HG02623 (cell line): ENCODE measurements around the gene KPNA2.
"Not testable (repeated sequence)": the region's sequence is repeated elsewhere in the genome, so short reads cannot be mapped to it uniquely, and the experiment has no call there.

Experiments used
- ATAC-seq: cut with Tn5 transposase; IDR thresholded peaks from one replicate; pipeline ENCODE4 v1.9.1; 2021; ENCODE audit warnings: moderate library complexity; ENCODE audit not compliant: unreplicated experiment

KPNA2 gene

GRCh38 chr17:68054296-68054900 lies 18.9 kb downstream of the KPNA2 start:
- no peak for ATAC-seq

- ATAC-seq, result no peak
Measured at GRCh38 chr17:68057531-68057952, 22.0 kb downstream of the KPNA2 start.

DNA sequence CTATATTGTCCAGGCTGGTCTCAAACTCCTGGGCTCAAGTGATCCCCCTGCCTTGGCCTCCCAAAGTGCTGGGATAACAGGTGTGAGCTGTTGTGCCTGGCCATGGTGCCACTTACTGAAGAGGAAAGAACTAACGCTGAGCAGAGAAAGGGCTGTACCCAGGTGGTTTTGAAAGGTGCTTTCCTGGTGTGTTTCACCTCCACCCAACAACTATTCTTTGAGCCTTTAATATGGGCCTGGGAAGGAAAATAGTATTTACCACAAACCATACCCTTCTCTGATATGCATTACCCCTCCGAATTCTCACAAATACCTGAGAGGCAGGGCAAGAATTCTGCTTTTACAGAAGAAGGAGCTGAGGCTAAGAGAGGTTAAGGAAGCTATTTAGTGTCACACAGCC lies 24.8 kb downstream of the KPNA2 start:
- no peak for ATAC-seq

GRCh38 chr17:68061512-68062313 lies 26.2 kb downstream of the KPNA2 start:
- ATAC-seq, result no peak

DNA sequence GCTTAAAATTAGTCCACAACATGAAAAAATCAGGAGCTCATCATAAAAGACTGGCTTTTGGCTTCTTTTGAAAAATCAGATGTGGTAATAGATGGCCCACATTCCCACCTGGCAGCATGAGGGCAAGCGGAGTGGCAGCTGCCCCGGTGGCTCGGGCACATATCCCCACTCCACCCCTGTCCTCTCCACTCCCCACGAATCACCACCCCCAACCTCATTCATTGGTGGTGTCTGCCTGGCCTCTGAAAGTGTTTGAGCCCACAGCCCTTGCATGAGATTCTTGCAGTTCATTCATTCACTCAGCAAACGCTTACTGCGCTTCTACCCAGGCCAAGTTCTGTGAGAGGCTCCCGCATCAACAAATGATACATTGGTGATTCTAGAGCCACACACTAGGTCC lies 29.8 kb downstream of the KPNA2 start:
- ATAC-seq, result not testable (repeated sequence)

DNA sequence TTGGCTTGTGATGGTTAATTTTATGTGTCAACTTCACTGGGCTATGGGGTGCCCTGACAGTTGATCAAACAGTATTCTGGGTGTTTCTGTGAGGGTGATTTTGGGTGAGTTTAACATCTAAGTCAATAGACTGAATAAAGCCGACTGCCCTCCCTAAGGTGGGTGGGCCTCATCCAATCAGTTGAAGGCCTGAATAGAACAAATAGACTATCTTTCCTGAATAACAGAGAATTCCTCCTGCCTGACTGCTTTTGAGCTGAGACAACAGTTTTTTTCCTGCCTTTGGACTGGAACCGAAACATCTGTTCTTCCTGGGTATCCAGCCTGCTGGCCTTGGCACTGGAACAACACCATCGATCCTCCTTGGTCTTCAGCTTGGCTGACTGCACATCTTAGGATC lies 33.0 kb downstream of the KPNA2 start:
- ATAC-seq, result not testable (repeated sequence)

DNA sequence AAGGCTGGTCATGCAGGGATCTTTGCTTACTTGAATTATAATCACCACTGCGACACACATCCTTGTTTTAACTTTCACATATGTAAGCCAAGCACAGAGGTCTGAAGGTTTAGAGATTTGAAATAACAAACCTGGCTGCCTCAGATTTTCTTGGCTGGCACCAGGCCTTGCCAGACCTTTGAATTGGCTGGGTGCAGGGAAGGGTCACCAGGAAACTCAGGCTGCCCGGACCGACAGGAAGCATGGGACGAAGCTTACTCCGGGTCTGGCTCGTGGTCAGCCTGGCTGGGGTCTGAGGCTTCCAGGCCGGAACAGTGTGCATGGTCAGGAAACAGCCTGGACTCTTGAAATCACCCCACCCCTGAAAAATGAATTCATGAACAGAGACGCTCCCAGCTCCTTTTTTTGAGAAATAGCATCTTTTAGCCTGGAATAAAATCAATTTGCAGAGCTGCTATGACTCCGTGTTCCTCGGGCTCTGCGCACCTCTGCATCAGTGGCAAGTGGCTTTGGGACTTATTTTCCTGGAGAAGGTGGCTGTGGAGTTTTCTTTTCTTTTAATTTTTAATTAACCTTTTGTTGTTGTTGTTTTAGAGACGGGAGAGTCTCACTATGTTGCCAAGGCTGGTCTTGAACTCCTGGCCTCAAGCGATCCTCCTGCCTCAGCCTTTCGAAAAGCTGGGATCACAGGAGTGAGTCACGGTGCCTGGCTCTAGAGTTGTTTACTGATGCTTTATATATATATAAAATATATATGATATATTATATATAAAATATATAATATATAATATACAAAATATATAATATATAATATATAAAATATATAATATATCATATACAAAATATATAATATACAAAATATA lies 35.3 kb downstream of the KPNA2 start:
- ATAC-seq, result not testable (repeated sequence)

DNA sequence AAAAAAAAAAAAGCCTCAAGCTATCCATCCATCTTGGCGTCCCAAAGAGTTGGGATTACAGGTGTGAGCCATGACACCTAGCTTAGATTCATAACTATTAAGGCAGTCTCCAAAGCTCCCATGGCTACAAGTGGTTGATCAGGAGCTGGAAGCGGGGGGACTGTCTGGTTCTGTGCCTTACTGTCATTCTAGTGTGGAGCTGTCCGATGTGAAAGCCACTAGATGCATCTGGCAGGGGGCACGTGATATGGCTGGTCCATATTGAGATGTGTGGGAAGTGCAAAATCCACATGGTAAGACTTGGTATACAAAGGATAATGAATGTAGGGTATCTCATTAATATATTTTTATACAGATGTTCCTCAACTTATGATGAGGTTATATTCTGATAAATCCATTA lies 38.7 kb downstream of the KPNA2 start:
- ATAC-seq, result no peak

DNA sequence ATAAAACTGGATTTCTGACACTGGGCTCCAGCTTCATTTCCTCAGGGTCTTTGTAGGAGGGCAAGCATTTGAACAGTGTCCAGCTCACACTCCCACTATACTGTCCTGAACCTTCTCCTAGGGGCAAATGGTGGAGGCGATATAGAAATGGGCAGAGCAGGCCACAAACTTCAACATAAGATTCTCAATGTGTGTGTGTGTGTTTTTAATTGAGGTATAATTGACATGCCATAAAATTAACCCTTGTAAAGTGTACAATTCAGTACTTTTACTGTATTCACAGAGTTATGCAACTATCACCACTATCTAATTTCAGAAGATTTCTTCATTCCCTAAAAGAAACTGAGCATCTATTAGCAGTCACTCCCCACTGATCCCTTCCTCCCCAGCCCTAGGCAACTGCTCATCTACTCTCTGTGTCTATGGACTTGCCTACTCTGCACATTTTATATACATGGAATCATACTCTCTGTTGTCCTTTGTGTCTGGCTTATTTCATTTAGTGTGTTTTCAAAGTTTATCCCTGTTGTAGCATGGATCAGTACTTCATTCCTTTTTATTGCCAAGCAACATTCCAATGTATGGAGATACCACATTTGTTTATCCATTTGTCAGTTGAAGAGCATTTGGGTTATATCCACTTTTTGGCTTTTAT lies 40.5 kb downstream of the KPNA2 start:
- ATAC-seq, result not testable (repeated sequence)

GRCh38 chr17:68077498-68077897 lies 42.0 kb downstream of the KPNA2 start:
- not testable (repeated sequence) for ATAC-seq

DNA sequence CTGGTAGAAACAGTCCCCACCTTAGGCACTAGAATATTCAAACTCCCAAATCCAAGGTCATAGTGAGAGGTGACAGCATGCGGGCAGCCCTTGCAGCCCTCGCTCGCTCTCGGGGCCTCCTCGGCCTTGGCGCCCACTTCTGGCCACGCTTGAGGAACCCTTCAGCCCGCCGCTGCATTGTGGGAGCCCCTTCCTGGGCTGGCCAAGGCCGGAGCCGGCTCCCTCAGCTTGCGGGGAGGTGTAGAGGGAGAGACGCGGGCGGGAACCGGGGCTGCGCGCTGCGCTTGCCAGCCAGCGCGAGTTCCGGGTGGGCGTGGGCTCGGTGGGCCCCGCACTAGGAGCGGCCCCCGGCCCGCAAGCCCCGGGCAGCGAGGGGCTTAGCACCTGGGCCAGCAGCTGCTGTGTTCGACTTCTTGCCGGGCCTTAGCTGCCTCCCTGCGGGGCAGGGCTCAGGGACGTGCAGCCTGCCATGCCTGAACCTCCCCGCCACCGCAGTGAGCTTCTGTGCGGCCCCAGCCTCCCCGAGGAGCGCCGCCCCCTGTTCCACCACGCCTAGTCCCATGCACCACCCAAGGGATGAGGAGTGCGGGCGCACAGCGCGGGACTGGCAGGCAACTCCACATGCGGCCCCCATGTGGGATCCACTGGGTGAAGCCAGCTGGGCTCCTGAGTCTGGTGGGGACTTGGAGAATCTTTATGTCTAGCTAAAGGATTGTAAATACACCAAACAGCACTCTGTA lies 45.0 kb downstream of the KPNA2 start:
- ATAC-seq, result no peak

- not testable (repeated sequence) for ATAC-seq
Measured at GRCh38 chr17:68081305-68082265, 46.0 kb downstream of the KPNA2 start.

DNA sequence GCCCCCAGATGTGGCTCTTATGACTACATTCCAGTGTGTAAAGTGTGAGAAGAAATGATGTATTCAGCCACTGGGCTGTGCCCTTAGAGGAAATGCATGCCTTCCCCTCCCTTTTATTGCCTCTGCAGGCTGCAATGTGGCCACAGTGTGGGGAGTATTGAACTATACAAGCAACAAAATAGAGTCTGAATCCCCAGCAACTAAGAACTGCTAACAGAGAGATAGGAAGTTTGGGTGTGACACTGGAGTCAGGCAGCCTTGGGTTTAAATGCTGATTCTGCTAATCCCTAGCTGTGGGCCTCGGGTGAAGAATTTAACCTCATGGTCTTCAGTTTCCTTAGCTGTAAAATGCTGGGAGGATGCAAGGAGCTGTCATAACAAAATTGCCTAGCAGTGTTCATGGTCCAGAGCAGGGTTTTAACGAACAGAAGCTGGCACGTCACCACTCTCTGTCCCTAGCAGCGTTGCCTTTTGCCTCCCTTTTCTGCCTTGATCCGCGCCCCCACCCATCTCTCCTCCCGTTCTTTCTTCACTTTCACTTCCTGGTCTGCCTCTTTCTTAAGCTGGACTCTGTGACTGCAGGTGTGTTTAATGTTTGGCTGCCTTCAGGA lies 50.3 kb downstream of the KPNA2 start:
- ATAC-seq, result no peak

GRCh38 chr17:68086666-68087065 lies 51.1 kb downstream of the KPNA2 start:
- ATAC-seq, result not testable (repeated sequence)

DNA sequence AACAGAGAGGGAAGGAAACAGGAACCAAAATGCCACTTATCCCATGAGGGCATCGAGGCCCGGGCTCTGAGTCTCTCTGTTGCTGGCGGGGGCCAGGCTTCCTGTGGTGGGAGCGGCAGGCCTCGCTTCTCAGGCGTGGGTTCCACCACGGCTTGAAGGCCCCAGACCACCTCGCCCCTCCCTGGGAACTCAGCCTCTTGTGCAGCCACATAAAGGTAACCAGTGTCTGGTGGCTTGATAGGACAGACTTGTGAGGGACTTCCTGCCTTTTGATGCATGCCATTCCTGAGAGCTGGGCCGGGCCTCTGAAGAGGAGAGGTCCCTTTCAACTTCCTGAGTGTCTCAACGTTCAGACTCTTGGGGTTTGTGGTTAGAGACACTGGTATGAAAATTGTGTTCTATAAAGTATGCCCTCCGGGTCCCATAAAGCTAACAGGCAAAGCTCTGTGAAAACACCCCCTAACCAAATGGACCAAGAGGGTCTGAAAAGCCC lies 51.6 kb downstream of the KPNA2 start:
- peak; percentile 59 for ATAC-seq

DNA sequence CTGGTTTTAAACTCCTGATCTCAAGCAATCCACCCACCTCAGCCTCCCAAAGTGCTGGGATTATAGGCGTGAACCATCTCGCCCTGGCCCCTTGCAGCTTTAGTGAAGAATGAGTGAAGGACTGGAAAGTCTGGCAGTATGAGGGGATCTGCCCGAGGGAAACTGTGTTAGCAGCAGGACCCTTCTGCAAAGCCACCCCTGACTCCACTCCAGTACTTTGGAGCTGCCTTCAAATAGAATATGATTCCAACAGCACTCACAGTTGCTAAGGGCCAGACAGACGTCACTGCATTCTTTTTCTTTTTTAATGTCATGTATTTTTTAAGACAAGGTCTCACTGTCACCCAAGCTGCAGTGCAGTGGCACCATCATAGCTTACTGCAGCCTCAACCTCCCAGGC lies 52.3 kb downstream of the KPNA2 start:
- ATAC-seq, result no peak

- no peak for ATAC-seq
Measured at GRCh38 chr17:68089881-68090280, 54.3 kb downstream of the KPNA2 start.

DNA sequence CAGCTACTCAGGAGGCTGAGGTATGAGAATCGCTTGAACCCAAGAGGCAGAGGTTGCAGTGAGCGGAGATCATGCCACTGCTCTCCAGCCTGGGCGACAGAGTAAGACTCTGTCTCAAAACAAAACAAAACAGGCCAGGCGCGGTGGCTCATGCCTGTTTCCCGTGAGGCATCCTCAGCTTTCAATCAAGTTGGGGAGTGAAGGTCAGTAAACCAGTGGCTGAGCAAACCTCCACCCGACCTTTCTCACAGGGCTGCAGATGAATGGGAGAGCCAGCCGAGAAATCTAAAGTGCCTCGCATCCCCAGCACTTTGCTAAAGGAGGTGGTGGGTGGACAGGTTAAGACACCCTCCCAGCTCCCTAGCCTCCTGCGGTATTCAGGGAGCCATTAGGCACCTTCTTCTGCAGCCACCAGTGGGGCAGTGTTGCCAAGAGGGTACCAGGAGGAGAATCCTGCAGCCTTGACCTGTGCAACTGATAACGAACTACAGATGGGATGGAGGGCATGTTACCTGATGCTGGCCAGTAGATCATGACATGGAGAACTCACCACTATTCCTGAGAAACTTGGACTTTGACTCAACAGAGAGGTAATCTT lies 59.0 kb downstream of the KPNA2 start:
- ATAC-seq, result no peak
